Coronary artery (tissue), 2 donors: ENCODE data around the gene LPO.
A peak's percentile ranks its signal among the peaks of the same experiment; 100 is the strongest.

Experiments used
- DNase-seq: peaks from one replicate; pipeline ENCODE4 v3.0.0-alpha.2; 2017; ENCODE audit warnings: low spot score
- H3K27ac ChIP-seq, 2 donors: fragments of 200-600 bp; sonication (generic); one replicate each; pipeline ENCODE4 v1.5.1; 2016 to 2019
- H3K4me3 ChIP-seq: fragments of 200-600 bp; sonication (generic); 2 replicates; pipeline ENCODE4 v1.5.1; 2016; ENCODE audit warnings: mild to moderate bottlenecking, moderate library complexity
- TF ChIP-seq, protein P1 (sequence below): fragments of 200-600 bp; sonication (generic); IDR thresholded peaks from one replicate; pipeline ENCODE4 v1.5.1; 2019; ENCODE audit warnings: antibody characterized with exemption

The LPO gene

DNA sequence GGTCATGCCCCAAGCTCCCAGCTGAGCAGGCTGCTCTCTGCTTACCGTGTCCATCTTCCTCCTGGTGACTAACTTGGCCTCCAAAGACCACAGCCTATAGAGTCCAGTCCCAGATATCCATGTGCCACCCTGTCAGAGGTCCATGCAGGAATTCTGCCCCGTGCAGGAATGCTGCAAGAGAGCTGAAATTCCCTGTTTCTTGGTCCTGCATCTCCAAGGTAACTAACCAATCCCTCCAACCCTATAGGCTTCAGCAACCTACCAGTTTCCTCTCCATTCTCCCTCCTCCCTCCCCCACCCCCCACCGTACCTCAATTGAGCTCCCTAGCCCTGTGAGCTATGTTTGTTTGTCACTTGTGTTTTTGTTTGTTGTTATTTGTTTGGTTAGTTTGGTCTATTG lies 9.7 kb upstream of the LPO start:
- H3K27ac ChIP-seq, result no peak overlapping the region
- H3K4me3 ChIP-seq, result no peak overlapping the region
- TF ChIP-seq, protein P1, sequence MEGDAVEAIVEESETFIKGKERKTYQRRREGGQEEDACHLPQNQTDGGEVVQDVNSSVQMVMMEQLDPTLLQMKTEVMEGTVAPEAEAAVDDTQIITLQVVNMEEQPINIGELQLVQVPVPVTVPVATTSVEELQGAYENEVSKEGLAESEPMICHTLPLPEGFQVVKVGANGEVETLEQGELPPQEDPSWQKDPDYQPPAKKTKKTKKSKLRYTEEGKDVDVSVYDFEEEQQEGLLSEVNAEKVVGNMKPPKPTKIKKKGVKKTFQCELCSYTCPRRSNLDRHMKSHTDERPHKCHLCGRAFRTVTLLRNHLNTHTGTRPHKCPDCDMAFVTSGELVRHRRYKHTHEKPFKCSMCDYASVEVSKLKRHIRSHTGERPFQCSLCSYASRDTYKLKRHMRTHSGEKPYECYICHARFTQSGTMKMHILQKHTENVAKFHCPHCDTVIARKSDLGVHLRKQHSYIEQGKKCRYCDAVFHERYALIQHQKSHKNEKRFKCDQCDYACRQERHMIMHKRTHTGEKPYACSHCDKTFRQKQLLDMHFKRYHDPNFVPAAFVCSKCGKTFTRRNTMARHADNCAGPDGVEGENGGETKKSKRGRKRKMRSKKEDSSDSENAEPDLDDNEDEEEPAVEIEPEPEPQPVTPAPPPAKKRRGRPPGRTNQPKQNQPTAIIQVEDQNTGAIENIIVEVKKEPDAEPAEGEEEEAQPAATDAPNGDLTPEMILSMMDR, result no peak
- peak; percentile 47 for DNase-seq

DNA sequence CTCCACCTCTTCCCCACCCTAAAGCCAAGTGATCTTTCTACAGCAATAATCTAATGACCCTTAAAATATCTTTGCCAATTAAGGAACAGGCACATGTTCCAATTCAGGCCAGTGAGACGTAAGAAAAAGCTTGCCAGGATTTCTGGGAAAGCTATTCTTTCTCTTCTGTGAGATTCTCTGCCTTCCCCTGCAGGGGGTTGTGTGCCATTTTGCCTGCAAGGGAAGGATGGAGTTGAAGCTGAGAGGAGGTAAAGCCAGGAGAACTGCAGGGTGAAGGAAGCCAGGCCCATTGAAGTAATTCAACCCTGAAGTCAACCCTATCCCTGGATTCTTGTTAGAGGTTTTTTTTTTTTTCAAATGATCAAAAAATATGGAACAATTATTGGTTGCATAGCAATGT lies 9.0 kb upstream of the LPO start:
- Histone ChIP-seq H3K4me3 (no peak overlapping the region), H3K27ac (no peak overlapping the region)
- TF ChIP-seq, protein P1, result no peak
- DNase-seq, result no peak

DNA sequence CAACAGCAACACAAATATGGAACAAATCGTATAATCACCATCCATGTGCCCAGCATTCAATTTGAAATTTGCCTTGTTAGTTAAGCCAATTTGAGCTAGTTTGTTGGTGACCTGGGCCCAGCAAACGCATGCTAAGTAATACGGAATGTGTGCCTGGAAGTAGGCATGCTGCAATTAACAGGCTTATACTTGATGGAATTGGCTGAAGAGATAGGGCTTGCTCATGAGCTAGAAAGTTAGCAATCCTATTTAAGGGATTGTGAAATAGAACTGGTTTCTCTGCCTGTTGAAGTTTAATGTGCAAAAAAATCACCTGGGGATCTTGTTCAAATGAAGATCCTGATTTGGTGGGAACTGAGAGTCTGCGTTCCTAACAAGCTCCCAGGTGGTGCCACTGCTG lies 8.5 kb upstream of the LPO start:
- TF ChIP-seq, protein P1, result no peak
- Histone ChIP-seq H3K4me3 (no peak overlapping the region), H3K27ac (no peak overlapping the region)
- no peak for DNase-seq

DNA sequence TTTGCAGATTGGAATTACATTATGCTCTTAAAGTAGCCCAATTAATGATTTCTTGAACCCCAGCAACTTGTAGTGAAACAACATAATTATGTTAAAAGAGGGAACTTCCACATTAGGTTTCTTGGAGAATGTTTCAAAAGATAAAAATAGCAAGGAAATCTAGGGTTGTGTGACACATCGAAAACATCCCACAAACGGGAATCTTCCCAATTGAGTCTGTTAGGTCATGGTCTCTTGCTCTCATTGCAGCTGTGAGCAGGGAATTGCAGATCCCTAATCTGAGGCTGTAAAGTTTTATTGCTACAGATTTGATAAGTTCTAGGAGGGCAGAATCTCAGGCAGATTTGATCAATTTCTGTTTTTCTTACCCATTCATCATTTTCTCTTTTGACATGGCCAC lies 6.7 kb upstream of the LPO start:
- Histone ChIP-seq H3K27ac (no peak overlapping the region), H3K4me3 (no peak overlapping the region)
- DNase-seq, result no peak
- TF ChIP-seq, protein P1, result no peak

DNA sequence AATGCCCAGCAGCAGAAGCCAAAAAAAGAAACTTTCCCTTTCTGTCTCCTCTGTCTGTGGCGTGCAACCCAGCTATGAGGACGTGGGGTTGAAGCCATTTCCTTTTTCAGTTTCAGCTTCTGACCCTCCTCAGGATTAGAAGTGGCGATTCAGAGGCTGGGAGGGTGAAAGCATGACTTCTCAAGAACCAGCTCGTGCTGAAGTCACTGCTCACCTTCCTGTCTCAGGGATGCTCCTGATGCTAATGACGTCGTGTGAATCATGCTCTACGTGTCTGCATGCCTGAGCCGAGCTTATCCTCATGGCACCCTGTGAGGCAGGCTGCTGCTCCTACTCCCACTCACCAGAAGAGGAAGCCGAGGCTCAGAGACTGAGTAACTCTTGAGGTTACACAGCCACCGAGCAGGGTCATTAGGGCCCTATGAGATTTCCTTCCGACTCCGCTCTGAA lies 5.7 kb upstream of the LPO start:
- H3K4me3 ChIP-seq, result no peak overlapping the region
- no peak overlapping the region for H3K27ac ChIP-seq
- DNase-seq, result peak; percentile 64
- TF ChIP-seq, protein P1, result no peak

DNA sequence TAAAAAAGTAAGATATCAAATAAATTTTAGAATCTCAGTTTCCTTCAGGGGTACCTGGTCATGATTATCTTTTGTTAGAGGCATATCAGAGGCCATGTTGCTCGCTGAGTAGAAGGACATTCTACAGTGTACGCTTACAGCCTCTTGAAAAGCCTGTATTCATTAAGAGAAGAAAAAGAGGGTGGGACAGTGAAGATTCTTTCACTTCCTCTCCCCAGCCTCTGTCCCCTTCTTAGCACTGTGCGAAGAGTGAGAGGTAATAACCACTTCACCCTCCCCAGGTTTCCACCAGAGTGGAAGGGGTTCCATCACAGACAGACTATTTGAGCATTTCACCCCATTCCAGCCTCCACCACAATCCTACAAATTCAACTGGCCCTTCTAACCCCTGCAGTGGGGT lies 4.8 kb upstream of the LPO start:
- H3K27ac ChIP-seq, result no peak overlapping the region
- TF ChIP-seq, protein P1, result no peak
- DNase-seq, result no peak
- no peak overlapping the region for H3K4me3 ChIP-seq

DNA sequence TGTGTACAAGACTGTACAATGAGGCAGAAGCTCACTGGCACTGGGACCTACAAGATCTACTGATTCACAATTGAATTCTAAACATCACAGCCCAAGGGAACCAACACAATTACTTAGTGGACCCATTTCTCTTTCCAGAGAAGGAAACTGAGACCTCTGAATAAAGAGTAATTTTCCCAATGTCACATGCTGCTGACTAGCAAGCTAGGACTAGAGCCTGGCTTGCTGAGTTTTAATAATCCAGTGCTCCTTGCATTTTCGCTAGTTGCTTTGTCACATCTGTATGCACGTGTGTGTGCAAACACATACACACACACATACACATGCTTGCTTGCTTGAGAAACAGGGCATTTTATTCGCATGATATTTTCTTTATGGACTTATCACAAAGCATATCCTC lies 3.9 kb upstream of the LPO start:
- no peak overlapping the region for H3K4me3 ChIP-seq
- TF ChIP-seq, protein P1, result no peak
- no peak overlapping the region for H3K27ac ChIP-seq
- DNase-seq, result peak; percentile 3
